GM12878 (cell line): ENCODE data around the gene ART3.

Experiments used
- ATF3 ChIP-seq: IDR thresholded peaks from 2 replicates; pipeline ENCODE4 v1.6.1; 2011; ENCODE audit warnings: low read depth, mild to moderate bottlenecking, low read length, moderate library complexity, borderline replicate concordance; ENCODE audit errors: extremely low read depth
- BRCA1 ChIP-seq: IDR thresholded peaks from 2 replicates; pipeline ENCODE4 v1.6.1; 2011; ENCODE audit warnings: low read depth, low read length, improper control_type of control experiment
- CEBPB ChIP-seq, 2 experiments: fragments of 150-350 bp in 1 of 2; IDR thresholded peaks; 2 replicates each; pipeline ENCODE4 v1.6.1; 2012 to 2014; ENCODE audit warnings: low read depth in 2 of 2, low read length in 2 of 2, borderline replicate concordance in 1 of 2, inconsistent platforms in 1 of 2
- CEBPZ ChIP-seq: fragments of 150-350 bp; IDR thresholded peaks from 2 replicates; pipeline ENCODE4 v1.6.1; 2016; ENCODE audit warnings: low read depth, low read length
- CTCF ChIP-seq, 3 experiments: IDR thresholded peaks in 2 of 3; conservative IDR thresholded peaks in 1 of 3; 2 replicates each; pipeline ENCODE4 v1.5.1; 2011; ENCODE audit warnings: low read depth in 3 of 3, low read length in 3 of 3, mild to moderate bottlenecking in 3 of 3, control low read depth in 2 of 3, moderate library complexity in 2 of 3, inconsistent platforms in 1 of 3, mixed read lengths in 1 of 3; ENCODE audit not compliant: control insufficient read depth in 2 of 3, insufficient read depth in 1 of 3; ENCODE audit errors: extremely low read depth in 1 of 3
- FOXM1 ChIP-seq: IDR thresholded peaks from 2 replicates; pipeline ENCODE4 v1.6.1; 2012; ENCODE audit warnings: low read depth, mild to moderate bottlenecking, inconsistent platforms, low read length, moderate library complexity
- KDM1A ChIP-seq: fragments of 200-600 bp; sonication (generic); IDR thresholded peaks from 2 replicates; pipeline ENCODE4 v1.6.1; 2016; ENCODE audit warnings: borderline replicate concordance
- MXI1 ChIP-seq: fragments of 150-350 bp; IDR thresholded peaks from 2 replicates; pipeline ENCODE4 v1.6.1; 2011; ENCODE audit warnings: low read depth, mild to moderate bottlenecking, inconsistent platforms, low read length, improper control_type of control experiment
- NFIC ChIP-seq: IDR thresholded peaks from 2 replicates; pipeline ENCODE4 v1.6.1; 2012; ENCODE audit warnings: low read depth, mild to moderate bottlenecking, inconsistent platforms, low read length, moderate library complexity
- NFXL1 ChIP-seq: fragments of 450-650 bp; IDR thresholded peaks from 2 replicates; pipeline ENCODE4 v1.6.1; 2017; ENCODE audit warnings: antibody characterized with exemption, mild to moderate bottlenecking, borderline replicate concordance
- NFYB ChIP-seq: IDR thresholded peaks from 2 replicates; pipeline ENCODE4 v1.6.1; 2011; ENCODE audit warnings: low read depth, mild to moderate bottlenecking, low read length, improper control_type of control experiment, moderate library complexity; ENCODE audit not compliant: insufficient read depth
- NR2C2 ChIP-seq: IDR thresholded peaks from 2 replicates; pipeline ENCODE4 v1.6.1; 2011; ENCODE audit warnings: borderline replicate concordance, low read depth; ENCODE audit not compliant: control insufficient read depth, insufficient read length
- POLR2AphosphoS5 ChIP-seq: IDR thresholded peaks from 2 replicates; pipeline ENCODE4 v1.6.1; 2011; ENCODE audit warnings: mild to moderate bottlenecking, low read length, inconsistent platforms
- SIN3A ChIP-seq: IDR thresholded peaks from 2 replicates; pipeline ENCODE4 v1.6.1; 2012; ENCODE audit warnings: low read depth, low read length, improper control_type of control experiment

GRCh38 chr4:76155979-76156378, 81.5 kb downstream of the ART3 start:
- TF ChIP-seq CTCF (IDR thresholded peaks at IDR 0.05 in 2 of 3, conservative IDR thresholded peaks at IDR 0.05 in 1 of 3; ENCODE audit: control insufficient read depth in 2 of 3, extremely low read depth in 1 of 3, insufficient read depth in 1 of 3, low read depth in 3 of 3, low read length in 3 of 3) (no peak), NFIC (no peak), CEBPB (IDR thresholded peaks at IDR 0.05; ENCODE audit: borderline replicate concordance in 1 of 2, low read depth in 2 of 2, low read length in 2 of 2) (no peak), CEBPZ (no peak), FOXM1 (no peak), BRCA1 (no peak), KDM1A (no peak), ATF3 (no peak), SIN3A (no peak), MXI1 (no peak), POLR2AphosphoS5 (no peak), NR2C2 (no peak), NFXL1 (no peak), NFYB (no peak)
